ENCODE measurements around the gene TUNAR.

The TUNAR gene

DNA sequence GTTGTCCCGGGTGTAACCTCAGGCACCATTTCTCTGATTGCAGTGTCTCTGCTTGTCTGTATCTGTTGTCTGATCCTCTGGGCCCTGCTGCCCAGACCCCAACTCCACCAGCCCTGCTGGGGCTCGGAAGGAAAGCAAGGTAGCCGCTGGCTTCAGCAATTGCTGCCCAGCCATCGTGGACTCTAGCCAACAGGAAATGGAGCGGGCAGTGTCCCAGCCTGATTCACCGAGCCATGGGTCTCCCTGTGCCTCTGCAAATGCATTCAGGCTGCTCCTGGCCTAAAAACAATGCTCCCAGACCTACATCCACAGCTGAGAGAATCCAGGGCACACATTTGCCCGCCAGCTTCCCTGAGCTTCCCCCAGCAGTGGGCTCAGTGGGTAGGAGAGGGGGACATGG is 9.2 kb downstream of the TUNAR start:
- no peak overlapping the region for H3K4me3 ChIP-seq (ENCODE audit: low read depth, low read length)
- no peaks in the 10 kb centered on the region for H3K27me3 ChIP-seq (ENCODE audit: insufficient read depth, low read depth, severe bottlenecking)
- no peak for DNase-seq
- H3K36me3 ChIP-seq = no peaks in the 10 kb centered on the region
- TF ChIP-seq, protein P1, sequence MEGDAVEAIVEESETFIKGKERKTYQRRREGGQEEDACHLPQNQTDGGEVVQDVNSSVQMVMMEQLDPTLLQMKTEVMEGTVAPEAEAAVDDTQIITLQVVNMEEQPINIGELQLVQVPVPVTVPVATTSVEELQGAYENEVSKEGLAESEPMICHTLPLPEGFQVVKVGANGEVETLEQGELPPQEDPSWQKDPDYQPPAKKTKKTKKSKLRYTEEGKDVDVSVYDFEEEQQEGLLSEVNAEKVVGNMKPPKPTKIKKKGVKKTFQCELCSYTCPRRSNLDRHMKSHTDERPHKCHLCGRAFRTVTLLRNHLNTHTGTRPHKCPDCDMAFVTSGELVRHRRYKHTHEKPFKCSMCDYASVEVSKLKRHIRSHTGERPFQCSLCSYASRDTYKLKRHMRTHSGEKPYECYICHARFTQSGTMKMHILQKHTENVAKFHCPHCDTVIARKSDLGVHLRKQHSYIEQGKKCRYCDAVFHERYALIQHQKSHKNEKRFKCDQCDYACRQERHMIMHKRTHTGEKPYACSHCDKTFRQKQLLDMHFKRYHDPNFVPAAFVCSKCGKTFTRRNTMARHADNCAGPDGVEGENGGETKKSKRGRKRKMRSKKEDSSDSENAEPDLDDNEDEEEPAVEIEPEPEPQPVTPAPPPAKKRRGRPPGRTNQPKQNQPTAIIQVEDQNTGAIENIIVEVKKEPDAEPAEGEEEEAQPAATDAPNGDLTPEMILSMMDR (IDR thresholded peaks at IDR 0.05; ENCODE audit: low read depth, low read length) = no peak
- no peak overlapping the region for H3K27ac ChIP-seq
- H3K9me3 ChIP-seq (ENCODE audit: severe bottlenecking) = no peaks in the 10 kb centered on the region

DNA sequence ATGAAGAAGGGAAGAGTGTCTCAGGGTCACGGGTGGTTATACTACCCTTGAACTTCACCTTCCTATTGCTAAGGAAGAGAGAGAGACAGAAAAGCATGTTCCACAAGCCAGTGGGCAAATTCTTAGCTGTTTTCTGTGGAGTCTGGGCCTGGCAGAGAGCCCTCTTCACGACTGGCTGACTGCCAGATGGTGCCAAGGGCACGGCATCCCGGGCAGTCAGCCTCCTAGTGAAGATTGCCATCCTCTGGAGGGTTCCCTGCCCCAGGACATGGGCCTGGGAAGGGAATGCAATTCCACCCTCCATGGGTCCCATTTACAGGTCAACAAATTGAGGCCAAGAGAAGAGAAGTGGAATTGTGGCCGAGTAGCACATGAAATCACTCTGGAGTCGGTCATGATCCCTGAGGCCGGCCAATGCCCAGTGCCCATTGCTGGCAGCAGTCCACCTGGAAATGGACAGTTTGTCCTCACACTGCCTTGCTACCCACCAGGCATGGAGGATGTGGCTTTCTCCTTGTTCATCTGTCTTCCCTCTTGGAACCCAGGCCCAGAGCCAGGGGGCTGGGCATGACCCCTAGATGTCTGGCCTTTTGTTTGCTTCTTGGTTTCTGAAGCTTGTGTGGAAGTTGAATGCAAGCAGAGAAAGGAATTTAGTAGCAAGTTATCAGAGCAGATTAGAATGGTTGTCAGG is 9.9 kb downstream of the TUNAR start:
- H3K4me3 ChIP-seq (ENCODE audit: low read depth, low read length) = no peak overlapping the region
- no peaks in the 10 kb centered on the region for H3K27me3 ChIP-seq (ENCODE audit: insufficient read depth, low read depth, severe bottlenecking)
- H3K27ac ChIP-seq = no peak overlapping the region
- no peaks in the 10 kb centered on the region for H3K9me3 ChIP-seq (ENCODE audit: severe bottlenecking)
- TF ChIP-seq, protein P1 (IDR thresholded peaks at IDR 0.05; ENCODE audit: low read depth, low read length) = no peak
- no peak for DNase-seq
- H3K36me3 ChIP-seq = no peaks in the 10 kb centered on the region

DNA sequence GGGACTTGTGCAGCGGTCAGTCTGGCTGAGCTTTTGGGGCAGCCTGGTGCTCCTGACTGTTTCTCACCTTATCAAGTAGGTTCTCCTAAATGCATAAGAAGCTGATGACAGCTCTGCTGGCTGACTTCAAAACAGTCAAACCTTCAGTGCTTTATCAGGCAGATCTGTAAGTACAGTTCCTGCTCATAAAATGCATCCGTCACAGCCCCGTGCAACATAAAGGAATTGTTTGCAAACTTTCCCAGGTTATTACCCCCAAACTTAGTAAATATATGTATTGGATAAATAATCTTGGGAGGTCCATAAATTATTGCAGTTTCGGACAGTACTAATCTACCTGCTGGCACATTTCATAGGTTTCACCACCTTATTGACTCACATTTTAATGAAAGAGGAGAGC is 10.7 kb downstream of the TUNAR start:
- Histone ChIP-seq H3K27ac (no peak overlapping the region), H3K4me3 (ENCODE audit: low read depth, low read length) (no peak overlapping the region), H3K27me3 (ENCODE audit: insufficient read depth, low read depth, severe bottlenecking) (no peaks in the 10 kb centered on the region), H3K36me3 (no peaks in the 10 kb centered on the region), H3K9me3 (ENCODE audit: severe bottlenecking) (no peaks in the 10 kb centered on the region)
- DNase-seq = no peak
- TF ChIP-seq, protein P1 (IDR thresholded peaks at IDR 0.05; ENCODE audit: low read depth, low read length) = no peak

DNA sequence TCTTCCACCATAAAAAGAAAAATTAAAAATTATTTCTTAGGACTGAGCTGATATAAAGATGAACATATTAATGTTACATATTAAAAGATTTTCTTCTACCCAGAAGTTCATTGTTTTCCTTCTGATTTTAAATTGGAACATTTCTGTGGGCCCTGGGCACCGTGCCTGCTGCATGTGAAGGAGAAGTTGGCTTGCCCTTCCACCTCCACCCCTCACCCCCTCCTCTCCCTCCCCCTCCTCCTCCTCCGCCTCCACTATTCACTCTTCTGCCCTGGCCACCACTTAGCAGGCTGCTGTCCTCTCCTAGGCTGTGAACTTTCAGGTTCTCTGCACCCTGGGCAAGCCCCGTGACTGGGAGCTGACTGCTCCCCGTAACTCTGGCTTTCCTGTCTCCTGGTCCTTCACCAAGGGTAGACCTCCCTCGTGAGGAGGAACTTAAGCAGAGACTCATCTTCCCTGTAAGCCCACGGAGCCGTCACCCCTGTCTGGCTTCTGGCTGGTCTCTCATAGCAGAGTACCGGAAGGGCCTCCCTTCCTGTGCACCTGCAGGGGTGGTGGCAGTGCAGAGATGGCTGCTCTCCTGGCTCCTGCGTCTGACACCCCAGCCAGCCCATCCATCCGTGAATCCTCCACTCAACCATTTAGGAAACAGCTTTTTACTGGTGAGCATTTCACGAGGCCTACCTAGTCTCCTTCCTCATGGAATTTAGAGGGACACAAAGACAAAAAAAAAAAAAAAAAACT is 12.8 kb downstream of the TUNAR start:
- no peaks in the 10 kb centered on the region for H3K36me3 ChIP-seq
- no peak overlapping the region for H3K4me3 ChIP-seq (ENCODE audit: low read depth, low read length)
- no peaks in the 10 kb centered on the region for H3K27me3 ChIP-seq (ENCODE audit: insufficient read depth, low read depth, severe bottlenecking)
- no peak overlapping the region for H3K27ac ChIP-seq
- H3K9me3 ChIP-seq (ENCODE audit: severe bottlenecking) = no peaks in the 10 kb centered on the region
- TF ChIP-seq, protein P1 (IDR thresholded peaks at IDR 0.05; ENCODE audit: low read depth, low read length) = no peak
- no peak for DNase-seq

DNA sequence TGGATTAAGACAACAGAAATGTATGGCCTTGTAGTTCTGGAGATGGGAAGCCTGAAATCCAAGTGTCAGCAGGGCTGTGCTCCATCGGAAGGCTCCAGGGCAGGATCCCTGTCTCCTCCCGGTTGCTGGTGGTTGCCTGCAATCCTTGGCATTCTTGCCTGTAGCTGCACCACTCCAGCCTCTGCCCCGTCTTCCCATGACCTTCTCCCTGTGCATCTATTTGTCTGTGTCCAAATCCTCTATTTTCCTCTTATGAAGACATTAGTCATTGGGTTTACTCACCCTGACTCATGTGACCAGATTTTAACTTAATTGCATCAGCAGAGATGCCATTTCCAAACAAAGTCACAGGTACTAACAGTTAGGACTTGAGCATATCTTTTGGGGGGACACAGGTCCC is 15.1 kb downstream of the TUNAR start:
- no peak for DNase-seq

More for the DNA sequence above, 15.1 kb downstream of the TUNAR start:
- Histone ChIP-seq H3K9me3 (ENCODE audit: severe bottlenecking) (no peaks in the 10 kb centered on the region), H3K36me3 (no peaks in the 10 kb centered on the region), H3K27ac (no peak overlapping the region), H3K27me3 (ENCODE audit: insufficient read depth, low read depth, severe bottlenecking) (no peaks in the 10 kb centered on the region), H3K4me3 (ENCODE audit: low read depth, low read length) (no peak overlapping the region)
- TF ChIP-seq, protein P1 (IDR thresholded peaks at IDR 0.05; ENCODE audit: low read depth, low read length) = no peak
